HG03103 (cell line): Measurements from ENCODE around the gene DOK4.

Experiments
- ATAC-seq: cut with Tn5 transposase; IDR thresholded peaks from one replicate; pipeline ENCODE4 v1.9.1; 2021; ENCODE audit warnings: low read depth; ENCODE audit not compliant: unreplicated experiment

Gene DOK4

GRCh38 chr16:57519796-57520360 is 33.6 kb upstream of the DOK4 start:
- ATAC-seq: no peak

DNA sequence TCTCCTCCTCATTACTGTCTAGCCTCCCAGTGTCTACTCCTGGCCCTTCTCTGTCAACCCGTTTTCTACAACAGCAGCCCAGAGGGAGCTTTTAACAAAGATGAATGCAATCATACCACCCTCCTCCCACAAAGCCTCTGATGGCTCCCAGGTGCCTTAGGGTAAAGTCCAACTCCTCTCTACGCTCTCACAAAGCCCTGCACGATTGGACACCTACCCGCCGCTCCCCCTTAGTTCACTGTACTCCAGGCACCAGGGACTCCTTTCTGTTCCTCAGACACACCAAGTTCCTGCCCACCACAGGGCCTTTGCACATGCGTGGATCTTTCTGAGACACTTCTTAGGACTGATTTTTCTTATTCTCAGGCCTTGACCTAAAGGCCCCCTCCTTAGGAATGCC is 32.6 kb upstream of the DOK4 start:
- ATAC-seq: no peak

GRCh38 chr16:57518520-57518919 is 32.2 kb upstream of the DOK4 start:
- no peak for ATAC-seq

GRCh38 chr16:57517397-57518367 is 31.4 kb upstream of the DOK4 start:
- ATAC-seq: no peak

- no peak for ATAC-seq
Observed at GRCh38 chr16:57516773-57517172, 30.5 kb upstream of the DOK4 start.

DNA sequence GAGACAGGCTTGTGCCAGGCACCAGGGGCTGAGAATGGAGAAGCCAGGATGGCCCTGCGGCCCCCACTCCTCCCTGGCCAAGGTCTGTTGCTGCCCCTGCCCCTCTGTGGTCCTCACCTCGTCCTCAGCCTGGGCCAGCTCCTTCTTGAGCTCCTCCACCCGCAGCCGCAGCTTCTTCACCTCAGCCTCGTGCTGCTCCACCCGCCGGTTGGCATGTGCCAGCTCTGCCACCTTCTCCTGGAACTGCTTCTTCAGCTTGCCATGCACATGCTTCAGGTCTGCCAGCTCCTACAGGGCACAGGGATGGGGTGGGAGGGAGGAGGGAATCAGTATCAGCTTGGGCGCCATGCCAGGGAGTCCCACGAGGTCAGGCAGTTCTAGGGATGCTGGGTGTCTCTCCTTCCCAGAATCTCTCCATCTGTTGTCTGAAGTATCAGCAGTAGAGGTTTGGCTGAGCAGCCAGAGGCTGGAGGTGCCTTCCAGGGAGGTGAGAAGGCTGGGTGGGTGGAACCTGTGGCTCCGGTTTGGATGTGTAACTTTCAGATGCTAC is 30.0 kb upstream of the DOK4 start:
- no peak for ATAC-seq

DNA sequence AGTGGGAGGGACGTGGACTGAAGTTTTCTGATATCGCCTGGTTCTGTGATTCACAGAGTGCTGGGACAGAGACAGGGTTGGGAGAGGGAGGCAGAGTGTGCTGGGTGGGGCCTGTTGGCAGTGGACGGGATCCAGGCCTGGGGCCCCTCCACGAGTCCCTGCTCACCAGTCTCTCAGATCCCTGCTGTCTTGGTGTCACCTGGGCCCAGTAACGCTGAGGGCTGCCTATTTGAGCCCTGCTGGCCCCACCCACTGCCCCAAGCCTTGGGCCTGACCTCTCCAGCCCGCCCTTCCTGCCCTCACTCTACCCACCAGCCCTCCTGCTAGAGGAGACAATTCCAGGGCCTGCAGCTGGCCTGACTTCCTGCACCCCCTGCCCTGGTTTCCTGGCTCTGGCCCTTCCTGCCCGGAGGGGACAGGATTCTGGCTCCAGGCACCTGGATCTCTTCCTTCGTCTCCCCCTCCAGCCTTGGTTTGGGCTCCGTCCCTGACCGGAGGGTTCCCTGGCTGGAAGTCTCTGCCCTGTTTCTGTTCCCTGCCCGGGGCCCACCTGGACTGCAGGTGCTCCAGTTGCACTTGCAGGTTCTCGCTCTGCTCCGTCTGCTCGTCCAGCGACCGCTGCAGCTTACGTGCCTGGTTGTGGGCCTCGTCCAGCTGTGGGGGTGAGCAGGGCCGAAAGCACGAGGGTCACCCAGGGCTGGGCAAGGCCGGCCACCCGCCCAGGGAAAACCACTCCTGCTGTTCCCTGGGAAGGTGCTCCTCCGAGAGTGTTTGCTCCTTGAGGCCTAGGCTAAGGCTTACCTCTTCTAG is 28.7 kb upstream of the DOK4 start:
- ATAC-seq: no peak

DNA sequence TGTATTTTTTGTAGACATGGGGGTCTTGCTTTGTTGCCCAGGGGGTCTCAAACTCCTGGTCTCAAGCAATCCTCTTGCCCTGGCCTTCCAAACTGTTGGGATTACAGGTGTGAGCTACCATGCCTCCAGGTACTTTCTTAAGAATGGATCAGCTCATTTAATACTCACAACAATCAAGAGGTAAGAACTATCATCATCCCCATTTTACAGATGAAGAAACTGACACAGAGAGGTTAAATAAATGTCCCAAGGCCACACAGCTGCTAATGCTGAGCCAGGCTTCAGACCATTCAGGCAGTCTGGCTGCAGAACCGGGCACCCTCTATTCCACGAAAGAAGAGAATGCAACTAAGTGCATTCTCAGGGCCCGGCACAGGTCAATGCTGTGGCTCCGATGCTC is 28.1 kb upstream of the DOK4 start:
- ATAC-seq: no peak

DNA sequence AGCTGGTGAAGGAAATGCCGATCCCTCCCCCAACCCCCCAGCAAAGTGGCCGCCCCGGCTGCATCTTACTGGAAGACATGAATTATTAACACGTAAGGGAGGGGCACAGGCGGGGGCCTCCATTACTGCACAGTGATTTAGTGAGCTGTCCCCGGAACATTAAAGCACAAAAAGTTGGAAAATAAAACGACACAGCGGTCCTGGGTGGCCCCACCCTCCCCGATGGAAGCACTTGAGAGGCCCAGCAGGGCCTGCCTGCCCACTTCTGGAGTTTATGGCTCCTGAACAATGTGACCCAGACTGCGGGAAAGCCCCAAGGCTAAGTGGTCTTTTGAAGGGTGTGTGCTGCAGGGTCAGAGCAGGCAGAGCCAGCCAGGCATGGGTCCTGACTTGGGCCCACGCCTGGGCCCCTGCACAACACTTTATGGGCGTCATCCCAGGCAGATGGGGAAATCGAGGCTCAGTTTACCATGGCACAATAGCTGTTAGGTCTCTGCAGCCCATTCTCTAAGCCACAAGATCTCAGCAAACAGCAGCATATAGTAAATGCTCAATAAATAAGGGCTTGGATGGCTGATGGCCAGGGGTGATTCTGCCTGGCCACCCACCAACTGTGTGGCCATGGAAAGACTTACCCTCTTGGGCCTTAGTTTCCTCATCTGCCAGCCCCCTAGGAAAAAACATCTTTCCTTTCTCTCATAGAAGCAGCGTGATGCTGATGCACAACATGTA is 27.2 kb upstream of the DOK4 start:
- ATAC-seq: no peak

- ATAC-seq: no peak
Observed at GRCh38 chr16:57512296-57513001, 26.2 kb upstream of the DOK4 start.

- ATAC-seq: no peak
Observed at GRCh38 chr16:57510016-57510871, 24.0 kb upstream of the DOK4 start.

GRCh38 chr16:57509231-57509923 is 23.1 kb upstream of the DOK4 start:
- ATAC-seq: no peak

GRCh38 chr16:57508035-57508425 is 21.7 kb upstream of the DOK4 start:
- ATAC-seq: no peak

DNA sequence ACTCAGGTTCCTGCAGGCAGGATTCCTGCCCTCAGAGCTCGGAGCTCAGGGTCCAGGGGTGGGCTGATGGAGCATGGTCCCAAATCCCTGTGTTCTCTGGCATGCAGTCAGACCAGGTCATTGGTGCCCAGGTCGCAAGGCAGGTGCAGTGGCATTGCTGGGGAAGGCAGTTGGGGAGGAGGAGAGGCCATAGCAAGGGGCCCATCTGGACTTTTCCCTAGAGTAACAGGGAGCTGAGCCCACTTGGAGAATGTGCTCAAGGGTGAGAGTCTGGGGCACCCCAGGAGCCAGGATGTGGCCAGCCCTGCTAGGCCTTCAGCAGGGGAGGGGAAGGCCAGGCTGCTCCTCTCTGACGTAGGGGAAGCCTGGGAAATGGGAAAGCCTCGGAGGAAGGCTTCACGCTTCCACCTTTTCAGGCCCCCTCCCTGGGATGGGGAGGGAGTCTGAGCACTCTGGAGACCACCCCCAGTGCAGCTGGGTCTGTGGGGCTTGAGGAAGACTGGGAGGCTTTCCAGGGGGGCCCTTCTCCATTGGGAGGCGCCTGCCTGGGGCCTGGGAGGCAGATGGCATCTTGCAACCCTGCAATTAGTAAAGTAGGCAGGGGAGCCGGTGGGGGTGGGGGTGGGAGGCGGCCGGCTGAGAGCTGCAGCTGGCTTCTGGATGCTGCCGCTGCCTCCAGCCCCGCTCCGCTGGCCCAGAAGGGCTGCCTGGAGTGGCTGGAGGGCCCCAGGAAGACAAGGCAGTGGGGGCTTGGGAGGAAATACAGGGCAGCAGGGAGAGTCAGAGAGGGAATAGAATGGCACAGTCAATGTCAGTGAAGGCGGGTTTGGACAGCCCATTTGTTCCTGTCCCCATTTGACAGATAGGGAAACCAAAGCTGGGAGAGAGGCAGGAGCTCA is 21.1 kb upstream of the DOK4 start:
- ATAC-seq: no peak

GRCh38 chr16:57505169-57505568 is 18.9 kb upstream of the DOK4 start:
- no peak for ATAC-seq

DNA sequence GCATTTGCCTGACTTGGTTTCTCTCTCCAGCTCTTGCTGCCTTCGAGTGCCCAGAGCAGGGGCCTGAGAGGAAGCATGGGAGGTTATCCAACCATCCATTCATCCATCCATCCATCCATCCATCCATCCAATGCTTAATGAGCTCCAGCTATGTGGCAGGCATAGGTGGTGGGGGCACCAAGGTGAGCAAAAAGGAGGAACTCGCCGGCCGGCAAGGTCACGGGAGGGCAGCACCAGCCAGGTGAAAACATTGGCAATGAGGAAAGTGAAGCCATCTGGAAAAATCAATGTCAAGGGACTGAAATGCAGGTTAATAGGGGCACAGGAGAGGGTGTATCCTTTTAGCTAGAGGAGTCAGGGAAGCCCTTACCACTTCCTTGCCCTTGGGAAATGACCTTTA is 18.2 kb upstream of the DOK4 start:
- ATAC-seq: no peak

- no peak for ATAC-seq
Observed at GRCh38 chr16:57504001-57504400, 17.7 kb upstream of the DOK4 start.
